GM04503 (cell line): ENCODE measurements around the gene MYNN.

Source experiments
- DNase-seq: peaks from one replicate; pipeline ENCODE4 v3.0.0-alpha.2; 2012; ENCODE audit warnings: low read depth

The MYNN gene

DNA sequence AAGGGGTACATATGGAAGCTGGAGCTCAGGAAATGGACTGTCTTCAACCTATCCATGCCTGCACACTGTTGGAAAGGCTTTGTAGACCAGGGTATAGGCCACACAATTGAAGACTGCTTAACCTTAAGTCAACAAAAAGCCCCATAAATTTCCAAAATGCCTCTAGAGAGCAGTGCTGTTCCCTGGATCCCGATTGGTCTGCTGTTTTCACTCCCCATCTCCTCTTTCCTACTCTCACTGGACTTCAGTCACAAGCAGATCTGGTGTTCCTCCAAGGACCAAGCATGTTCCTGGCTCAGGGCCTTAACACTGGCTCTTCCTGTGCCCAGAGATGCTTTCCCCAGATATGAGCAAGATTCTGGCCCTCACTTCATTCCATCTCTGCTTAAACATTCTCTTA is 62.3 kb downstream of the MYNN start:
- no peak for DNase-seq

DNA sequence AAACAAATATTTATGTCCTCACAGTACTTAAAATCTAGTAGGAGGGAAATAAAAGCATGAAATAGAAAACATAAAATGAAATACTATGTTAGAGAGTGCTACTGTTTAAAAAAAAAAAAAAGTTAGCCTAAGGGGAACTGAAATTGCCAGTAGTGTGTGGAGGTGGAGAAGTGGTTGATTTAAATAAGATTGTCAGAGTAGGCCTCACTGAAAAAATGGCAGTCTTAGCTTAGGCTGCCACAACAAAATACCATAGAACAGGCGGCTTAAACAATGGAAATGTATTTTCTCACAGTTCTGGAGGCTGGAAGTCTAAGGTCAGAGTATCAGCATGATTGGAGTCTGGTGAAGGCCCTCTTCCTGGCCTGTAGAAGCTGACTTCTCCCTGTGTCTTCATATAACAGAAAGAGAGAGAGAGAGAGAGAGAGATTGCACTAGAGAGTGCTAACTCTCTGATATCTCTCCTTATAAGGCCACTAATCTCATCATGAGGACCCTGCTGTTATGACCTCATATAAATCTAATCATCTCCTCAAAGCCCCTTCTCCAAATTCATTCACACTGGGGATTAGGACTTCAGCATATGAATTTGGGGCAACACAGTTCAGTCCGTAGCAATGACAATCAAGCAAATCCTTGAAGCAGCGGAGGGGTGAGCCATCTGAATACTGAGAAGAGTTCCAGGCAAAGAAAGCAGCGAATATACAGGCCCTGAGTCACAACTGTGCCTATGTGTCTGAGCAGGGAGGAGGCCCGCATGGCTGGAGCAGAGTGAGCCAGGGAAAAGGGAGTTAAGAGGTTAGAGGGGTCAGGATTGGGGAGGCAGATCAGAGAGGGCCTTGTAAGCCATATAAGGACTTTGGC is 63.1 kb downstream of the MYNN start:
- no peak for DNase-seq

DNA sequence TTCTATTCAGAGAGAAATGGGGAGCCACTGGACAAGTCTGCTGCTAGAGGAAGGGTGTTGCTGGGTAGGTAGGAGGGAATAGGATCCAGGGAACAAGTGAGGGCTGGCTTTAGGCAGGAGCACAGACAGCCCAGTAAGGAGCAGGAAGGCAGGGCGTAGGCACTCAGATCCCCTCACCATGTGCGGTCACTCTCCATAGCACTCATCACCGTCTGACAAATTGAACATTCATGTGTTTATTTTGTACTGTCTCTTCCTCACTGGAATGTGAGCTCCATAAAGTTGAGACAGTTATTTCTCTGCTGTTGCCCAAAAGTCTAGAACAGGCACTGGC is 63.7 kb downstream of the MYNN start:
- DNase-seq, result no peak

DNA sequence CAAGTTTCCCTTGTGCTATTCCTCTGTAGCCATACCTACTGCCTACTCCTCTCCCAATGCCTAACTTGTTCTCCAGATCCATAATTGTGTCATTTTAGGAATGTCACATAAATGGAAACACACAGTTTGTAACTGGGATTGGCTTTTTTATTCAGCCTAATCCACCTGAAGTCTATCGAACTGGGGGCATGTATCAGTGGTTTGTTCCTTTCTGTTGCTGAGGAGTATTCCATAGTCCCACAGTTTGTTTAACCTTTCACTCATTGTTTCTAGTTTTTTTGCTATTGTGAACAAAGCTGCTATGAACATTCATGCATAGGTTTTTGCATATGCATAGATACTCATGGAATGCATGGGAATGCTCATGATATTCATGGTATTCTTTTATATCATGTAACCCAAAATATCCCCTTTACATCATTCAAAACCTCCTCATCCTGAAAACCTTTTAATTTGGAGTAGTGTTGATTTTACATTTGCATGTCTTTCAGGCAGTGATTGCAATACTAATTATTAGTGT is 65.4 kb downstream of the MYNN start:
- DNase-seq, result no peak
